NCI-H1930 (cell line): ENCODE data around the gene GALP.
A peak's percentile ranks its signal among the peaks of the same experiment; 100 is the strongest.
"Not testable (repeated sequence)": the region's sequence is repeated elsewhere in the genome, so short reads cannot be mapped to it uniquely, and the experiment has no call there.

Source experiments
- DNase-seq, 2 experiments: peaks; one replicate each; lab custom pipeline; 2025; lab: John Stamatoyannopoulos, UW

GALP gene

DNA sequence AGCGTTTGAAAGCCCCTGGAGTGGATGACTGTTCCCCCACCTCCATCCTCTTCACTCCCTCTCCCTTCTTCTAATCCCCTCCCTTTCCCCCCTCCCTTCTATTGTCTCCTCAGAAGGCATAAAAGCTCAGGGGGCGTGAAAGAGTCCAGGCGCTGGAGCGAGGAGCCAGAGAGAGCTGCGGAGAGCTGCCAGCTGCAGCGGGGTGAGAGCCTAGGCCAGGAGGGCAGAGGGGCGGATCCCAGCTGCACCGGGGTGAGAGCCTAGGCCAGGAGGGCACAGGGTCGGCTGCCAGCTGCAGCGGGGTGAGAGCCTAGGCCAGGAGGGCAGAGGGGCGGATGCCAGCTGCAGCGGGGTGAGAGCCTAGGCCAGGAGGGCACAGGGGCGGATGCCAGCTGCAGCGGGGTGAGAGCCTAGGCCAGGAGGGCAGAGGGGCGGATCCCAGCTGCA is at the start of gene GALP:
Gene GALP (plus strand): TSS at position 148 of the 447 bp plus-strand sequence. CDS start 1,101 bp downstream, outside the sequence.
- DNase-seq = not testable (repeated sequence)

DNA sequence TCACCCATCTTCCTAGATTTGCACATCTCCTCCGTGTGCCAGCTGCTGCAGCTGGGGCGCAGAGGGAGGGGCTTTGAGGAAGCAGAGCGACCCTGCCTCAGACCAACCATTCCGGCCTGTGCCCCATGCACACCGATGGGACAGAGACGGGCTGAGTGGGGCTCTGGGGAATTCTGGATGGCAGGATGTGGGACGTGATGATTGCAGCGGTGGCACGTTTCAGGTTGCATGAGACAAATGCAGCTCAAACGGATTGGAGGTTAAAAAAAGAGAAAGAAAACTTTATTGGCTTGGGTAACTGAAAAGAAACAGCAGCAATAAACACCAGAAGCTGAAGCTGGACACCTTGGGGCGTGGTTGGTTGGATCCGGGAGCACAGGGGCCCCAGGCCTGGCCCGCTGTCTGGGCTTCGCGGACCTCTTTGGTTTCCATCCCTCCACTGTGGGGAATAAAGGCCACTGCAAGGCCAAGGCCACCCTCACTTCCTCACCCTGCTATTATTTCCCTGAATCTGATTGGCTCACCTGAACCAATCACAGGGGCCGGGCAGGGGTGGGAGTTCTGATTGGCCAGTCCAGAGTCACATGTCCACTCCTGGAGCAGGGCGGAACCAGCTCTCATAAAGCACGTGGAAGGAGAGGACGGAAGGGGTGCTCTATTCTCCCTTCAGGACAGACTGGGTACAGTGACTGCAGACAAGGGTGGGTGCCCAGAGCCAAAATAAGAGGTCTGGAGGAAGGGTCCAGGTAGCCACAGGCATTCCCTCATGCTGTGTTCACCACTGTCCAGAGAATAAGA is 48.6 kb upstream of the GALP start:
- DNase-seq = no peak

GRCh38 chr19:56130006-56130405 is 45.8 kb upstream of the GALP start:
- DNase-seq = no peak

GRCh38 chr19:56131651-56132050 is 44.2 kb upstream of the GALP start:
- DNase-seq = no peak

DNA sequence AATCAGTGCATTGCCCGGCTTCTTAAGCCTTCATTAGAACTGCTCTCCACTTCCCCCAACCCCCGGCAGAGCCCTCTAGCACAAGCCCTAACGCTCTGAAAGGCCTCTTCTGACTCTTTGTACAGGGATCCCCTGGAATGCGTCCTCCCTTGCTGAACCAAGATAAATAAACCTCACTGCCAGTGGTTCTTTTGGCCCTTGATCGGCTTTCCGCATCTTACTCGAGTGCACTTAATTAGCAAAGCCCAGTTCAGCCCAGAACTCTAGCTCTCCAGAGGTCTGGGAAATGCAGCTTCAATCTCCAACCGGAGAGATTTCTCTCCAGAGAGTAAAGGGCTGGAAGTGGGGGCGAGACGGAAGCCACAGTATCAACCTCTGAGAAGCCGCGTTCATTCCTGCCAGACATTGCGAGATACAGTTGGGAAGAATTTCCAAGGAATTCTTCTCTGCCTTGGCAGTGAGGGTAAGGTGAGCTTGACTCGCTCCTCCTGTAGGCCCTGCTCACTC is 43.4 kb upstream of the GALP start:
- DNase-seq = no peak

DNA sequence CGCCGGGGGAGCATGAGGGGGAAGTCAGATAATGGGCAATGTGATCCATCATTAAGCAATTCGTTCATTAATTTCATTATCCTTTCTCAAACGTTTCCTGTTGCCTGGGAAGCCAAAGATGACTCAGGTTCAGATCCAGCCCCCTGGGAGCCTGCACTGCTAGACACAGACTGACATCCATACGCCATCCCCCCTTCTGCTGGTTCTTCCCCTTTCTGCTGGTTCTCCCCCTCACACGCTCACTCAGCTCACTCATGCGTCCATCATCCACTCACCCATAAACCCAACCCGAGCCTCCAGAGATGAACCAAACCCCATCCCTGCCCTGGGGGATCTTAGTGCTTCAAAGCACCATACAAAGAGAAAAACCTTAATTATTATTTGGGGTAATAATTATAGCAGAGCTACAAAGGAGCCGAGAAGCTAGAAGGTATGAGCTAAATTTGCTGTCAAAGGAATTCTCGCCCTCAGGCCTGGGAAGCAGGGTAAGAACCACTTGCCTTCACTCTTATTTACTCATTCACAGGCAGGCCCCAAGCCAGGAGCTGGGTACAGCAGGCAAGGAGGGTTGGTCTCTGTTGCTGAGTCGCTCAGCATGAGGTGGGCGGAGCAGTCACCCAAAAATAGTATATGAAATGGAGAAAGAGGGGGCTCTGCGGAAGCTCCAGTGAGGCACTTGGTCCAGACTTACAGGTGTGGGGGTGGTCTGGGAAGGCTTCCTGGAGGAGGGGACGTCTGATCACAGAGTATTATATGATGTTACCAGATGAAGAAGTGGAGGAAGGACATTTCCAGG is 41.8 kb upstream of the GALP start:
- no peak for DNase-seq

- no peak for DNase-seq
Measured at GRCh38 chr19:56134654-56134921, 41.2 kb upstream of the GALP start.

DNA sequence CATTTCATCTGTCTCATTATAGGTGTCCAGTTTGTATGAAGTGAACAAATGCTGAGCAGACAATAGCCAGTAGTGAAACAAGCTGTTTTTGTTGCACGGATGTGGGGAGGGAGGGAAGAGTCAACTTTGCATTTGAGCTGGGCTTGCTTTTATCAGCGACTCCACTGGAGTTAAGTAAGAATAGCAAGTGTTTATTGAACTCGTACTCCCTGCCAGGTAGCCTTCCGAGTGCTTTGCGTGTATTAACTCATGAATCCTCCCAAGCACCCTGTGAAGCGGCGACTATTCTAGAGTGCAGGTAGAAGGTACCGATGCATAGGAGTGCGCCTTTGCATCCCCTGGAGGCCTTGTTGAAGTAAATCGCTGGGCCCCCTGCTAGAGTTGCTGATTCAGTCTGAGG is 39.4 kb upstream of the GALP start:
- DNase-seq = no peak

- DNase-seq = no peak
Measured at GRCh38 chr19:56137405-56137804, 38.4 kb upstream of the GALP start.

- no peak for DNase-seq
Measured at GRCh38 chr19:56138069-56138468, 37.7 kb upstream of the GALP start.

GRCh38 chr19:56139847-56140582 is 35.8 kb upstream of the GALP start:
- no peak for DNase-seq

- peak; percentile 100 for DNase-seq
Measured at GRCh38 chr19:56140583-56141416, 35.0 kb upstream of the GALP start, which contains the start of gene ZNF444. TSS of gene ZNF444 (plus strand) at chr19:56141287. CDS start at chr19:56146912, 5,625 bp downstream.

DNA sequence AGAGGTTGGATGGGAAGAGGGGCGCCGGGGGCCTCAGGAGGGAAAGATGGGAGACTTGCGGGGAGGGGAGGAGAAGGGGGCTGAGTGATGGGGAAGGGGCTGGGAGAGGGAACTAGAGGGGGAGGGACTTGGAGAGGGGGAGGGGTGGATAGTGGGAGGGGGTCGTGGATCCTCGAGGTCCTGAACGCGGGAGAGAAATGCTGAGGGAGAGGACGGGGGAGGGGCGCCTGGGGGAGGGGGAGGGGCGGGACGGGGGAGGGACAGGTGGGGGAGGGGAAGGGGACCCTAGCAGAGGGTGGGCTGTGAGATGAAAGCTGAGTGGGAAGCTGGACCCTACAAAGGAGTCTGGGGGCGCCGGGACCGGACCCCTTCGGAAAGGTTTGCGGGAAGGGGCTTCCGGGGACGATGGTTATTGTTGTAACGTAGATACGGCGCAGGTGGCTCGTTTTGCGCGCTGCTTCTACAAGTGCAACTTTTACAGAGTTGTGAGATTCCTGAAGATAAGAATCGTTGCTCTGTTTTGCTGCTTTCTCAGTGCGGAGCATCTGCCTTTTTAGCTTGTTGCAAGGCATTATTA is 34.3 kb upstream of the GALP start:
- DNase-seq = no peak

- DNase-seq = no peak
Measured at GRCh38 chr19:56142087-56142787, 33.6 kb upstream of the GALP start.

- no peak for DNase-seq
Measured at GRCh38 chr19:56142897-56143434, 32.8 kb upstream of the GALP start.

GRCh38 chr19:56144376-56144775 is 31.4 kb upstream of the GALP start:
- no peak for DNase-seq

DNA sequence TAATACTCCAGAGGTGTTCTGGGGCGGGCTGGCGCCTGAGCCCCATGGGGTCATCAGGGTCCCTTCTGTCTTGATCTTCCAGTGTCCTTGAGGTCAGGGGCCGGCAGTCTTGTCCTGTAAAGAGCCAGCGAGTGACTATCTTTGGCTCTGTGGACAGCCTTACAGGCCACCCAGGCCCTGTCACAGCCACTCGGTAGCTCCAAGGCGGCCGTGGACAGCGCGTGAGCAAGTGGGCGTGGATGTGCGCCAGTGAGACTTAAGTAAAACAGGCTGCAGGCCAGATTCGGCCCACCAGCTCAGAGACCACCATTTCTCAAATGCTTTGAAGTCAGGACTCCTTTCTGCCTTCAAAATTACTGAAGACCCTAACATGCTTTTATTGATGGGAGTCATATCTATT is 31.0 kb upstream of the GALP start:
- no peak for DNase-seq

- DNase-seq = no peak
Measured at GRCh38 chr19:56145698-56146097, 30.1 kb upstream of the GALP start.

- no peak for DNase-seq
Measured at GRCh38 chr19:56146904-56147303, 28.9 kb upstream of the GALP start.

GRCh38 chr19:56147307-56147706 is 28.5 kb upstream of the GALP start:
- no peak for DNase-seq
